H1 (cell line): Measurements from ENCODE around the gene MYBPC1. TPM values are rescaled to one million over a fixed set of nuclear protein-coding genes. Genes with fewer than 3 reads are reported as not detected.

Experiments
- CTCF ChIA-PET: fragments of 300-600 bp; sonication (Branson Sonifier 250); formaldehyde crosslinking; loops from one replicate; lab custom pipeline; 2021; ENCODE audit not compliant: partially characterized antibody; lab: Charles Lee
- POLR2A ChIA-PET: fragments of 300-600 bp; sonication (Branson Sonifier 250); formaldehyde crosslinking; loops from one replicate; lab custom pipeline; 2021; ENCODE audit warnings: inconsistent platforms; ENCODE audit not compliant: partially characterized antibody; lab: Charles Lee
- DNase-seq, 2 experiments: peaks; one replicate each; pipeline versions ENCODE4 v3.0.0 to v3.0.0-alpha.2; 2010 to 2022; ENCODE audit warnings: low spot score in 2 of 2, low read depth in 1 of 2, mixed read lengths in 1 of 2
- FAIRE-seq: peaks from 2 replicates; lab custom pipeline; 2011; peaks lifted over from hg19 to GRCh38; lab: Jason Lieb, UNC
- H2AFZ ChIP-seq: 2 replicates; pipeline ENCODE4 v1.8.1; 2012; ENCODE audit warnings: low read length, inconsistent platforms
- H2AK5ac ChIP-seq: 2 replicates; pipeline ENCODE4 v1.6.1; 2013; ENCODE audit warnings: low read depth, low read length
- H2BK120ac ChIP-seq: replicated peaks from 2 replicates; pipeline ENCODE3; 2013; ENCODE audit warnings: low read depth, low read length, inconsistent platforms
- H2BK12ac ChIP-seq: 2 replicates; pipeline ENCODE4 v1.6.1; 2013; ENCODE audit warnings: low read depth, low read length
- H2BK15ac ChIP-seq: 2 replicates; pipeline ENCODE4 v1.6.1; 2013; ENCODE audit warnings: low read length
- H2BK20ac ChIP-seq: 2 replicates; pipeline ENCODE4 v1.6.1; 2013; ENCODE audit warnings: low read length
- H2BK5ac ChIP-seq: 2 replicates; pipeline ENCODE4 v1.6.1; 2013; ENCODE audit warnings: low read depth, low read length
- H3K14ac ChIP-seq: 2 replicates; pipeline ENCODE4 v1.6.1; 2013; ENCODE audit warnings: inconsistent platforms; ENCODE audit not compliant: insufficient read length
- H3K18ac ChIP-seq: 2 replicates; pipeline ENCODE4 v1.6.1; 2013; ENCODE audit warnings: low read length; ENCODE audit errors: extremely low read depth
- H3K23ac ChIP-seq: 2 replicates; pipeline ENCODE4 v1.6.1; 2013; ENCODE audit warnings: inconsistent platforms; ENCODE audit not compliant: insufficient read length
- H3K23me2 ChIP-seq: 2 replicates; pipeline ENCODE4 v1.6.1; 2013; ENCODE audit warnings: low read depth, low read length
- H3K27ac ChIP-seq: 2 replicates; pipeline ENCODE4 v1.6.1; 2011; ENCODE audit warnings: low read depth, low read length, inconsistent platforms
- H3K27me3 ChIP-seq, 4 experiments: replicated peaks in 1 of 4; 1 replicate in 1 of 4; 2 replicates in 3 of 4; pipeline versions ENCODE4 v1.6.1 to v1.8.1; 2011 to 2013; ENCODE audit warnings: low read length in 3 of 4, mild to moderate bottlenecking in 3 of 4, inconsistent platforms in 2 of 4, mixed read lengths in 2 of 4, moderate library complexity in 1 of 4; ENCODE audit not compliant: control insufficient read depth in 3 of 4, insufficient read depth in 3 of 4; ENCODE audit errors: extremely low read depth in 1 of 4
- H3K36me3 ChIP-seq, 4 experiments: 2 replicates each; pipeline versions ENCODE4 v1.6.1 to v1.8.1; 2011 to 2013; ENCODE audit warnings: mild to moderate bottlenecking in 4 of 4, low read length in 3 of 4, moderate library complexity in 2 of 4, control low read depth in 1 of 4, inconsistent platforms in 1 of 4; ENCODE audit not compliant: insufficient read depth in 4 of 4, control insufficient read depth in 2 of 4
- H3K4ac ChIP-seq: replicated peaks from 2 replicates; pipeline ENCODE3; 2013; ENCODE audit warnings: low read length, low read depth, mixed read lengths, inconsistent platforms; ENCODE audit not compliant: insufficient read length
- H3K4me1 ChIP-seq, 4 experiments: replicated peaks in 1 of 4; 1 replicate in 1 of 4; 2 replicates in 3 of 4; pipeline versions ENCODE4 v1.6.1 to v1.8.1; 2011 to 2013; ENCODE audit warnings: low read length in 3 of 4, inconsistent platforms in 2 of 4, mixed read lengths in 1 of 4; ENCODE audit not compliant: insufficient read depth in 4 of 4, control insufficient read depth in 3 of 4
- H3K4me2 ChIP-seq, 2 experiments: 2 replicates each; pipeline versions ENCODE4 v1.6.1 to v1.8.1; 2011 to 2013; ENCODE audit warnings: low read depth in 2 of 2, low read length in 2 of 2, control low read depth in 1 of 2, inconsistent platforms in 1 of 2, mild to moderate bottlenecking in 1 of 2; ENCODE audit not compliant: insufficient read depth in 1 of 2
- H3K4me3 ChIP-seq, 4 experiments: fragments of 200-600, 300-600 bp in 1 of 4; sonication (generic), shearing (Covaris generic), sonication (Bioruptor Twin) in 1 of 4; 2 replicates each; pipeline versions ENCODE4 v1.5.1 to v1.8.1; 2011 to 2016; ENCODE audit warnings: low read length in 4 of 4, low read depth in 3 of 4, control low read depth in 2 of 4, inconsistent platforms in 2 of 4, mild to moderate bottlenecking in 2 of 4, mixed read lengths in 1 of 4, moderate library complexity in 1 of 4; ENCODE audit not compliant: insufficient read depth in 2 of 4; ENCODE audit errors: extremely low read depth in 1 of 4
- H3K56ac ChIP-seq: replicated peaks from 2 replicates; pipeline ENCODE3; 2013; ENCODE audit warnings: low read depth, mild to moderate bottlenecking, mixed read lengths, low read length, inconsistent platforms; ENCODE audit not compliant: insufficient read length
- H3K79me1 ChIP-seq: 2 replicates; pipeline ENCODE4 v1.6.1; 2013; ENCODE audit warnings: low read depth, low read length, control low read depth
- H3K79me2 ChIP-seq, 2 experiments: 2 replicates each; pipeline versions ENCODE4 v1.6.1 to v1.8.1; 2012 to 2013; ENCODE audit warnings: low read length in 2 of 2, mild to moderate bottlenecking in 2 of 2, inconsistent platforms in 1 of 2; ENCODE audit not compliant: insufficient read depth in 2 of 2, control insufficient read depth in 1 of 2
- H3K9ac ChIP-seq, 4 experiments: replicated peaks in 1 of 4; 1 replicate in 1 of 4; 2 replicates in 3 of 4; pipeline versions ENCODE4 v1.6.1 to v1.8.1; 2011 to 2013; ENCODE audit warnings: low read depth in 3 of 4, low read length in 3 of 4, control low read depth in 2 of 4, mild to moderate bottlenecking in 2 of 4, moderate library complexity in 2 of 4, inconsistent platforms in 1 of 4; ENCODE audit errors: extremely low read depth in 1 of 4
- H3K9me3 ChIP-seq, 2 experiments: 2 replicates each; pipeline versions ENCODE4 v1.6.1 to v1.8.1; 2012 to 2013; ENCODE audit warnings: mild to moderate bottlenecking in 2 of 2, moderate library complexity in 2 of 2, control low read depth in 1 of 2, inconsistent platforms in 1 of 2, low read depth in 1 of 2, low read length in 1 of 2, mixed read lengths in 1 of 2; ENCODE audit not compliant: insufficient read depth in 2 of 2
- H4K20me1 ChIP-seq, 2 experiments: replicated peaks in 1 of 2; 2 replicates each; pipeline versions ENCODE3 to v1.8.1; 2011 to 2013; ENCODE audit warnings: inconsistent platforms in 2 of 2, low read length in 2 of 2, mild to moderate bottlenecking in 1 of 2; ENCODE audit not compliant: insufficient read depth in 2 of 2, control insufficient read depth in 1 of 2
- H4K5ac ChIP-seq: 2 replicates; pipeline ENCODE4 v1.6.1; 2013; ENCODE audit warnings: low read length, low read depth, mixed read lengths, inconsistent platforms; ENCODE audit not compliant: insufficient read length
- H4K8ac ChIP-seq: 2 replicates; pipeline ENCODE4 v1.8.0; 2013; ENCODE audit warnings: mild to moderate bottlenecking, moderate library complexity, low read length, inconsistent platforms; ENCODE audit not compliant: insufficient read depth; ENCODE audit errors: extremely low read depth
- H4K91ac ChIP-seq: replicated peaks from 2 replicates; pipeline ENCODE3; 2013; ENCODE audit warnings: low read length, mixed read lengths, inconsistent platforms; ENCODE audit not compliant: insufficient read length
- SIN3A ChIP-seq, 2 experiments: IDR thresholded peaks in 1 of 2; conservative IDR thresholded peaks in 1 of 2; 2 replicates each; pipeline ENCODE4 v1.6.1; 2011 to 2012; ENCODE audit warnings: low read length in 2 of 2, improper control_type of control experiment in 1 of 2, low read depth in 1 of 2, mild to moderate bottlenecking in 1 of 2
- YY1 ChIP-seq: IDR thresholded peaks from 2 replicates; pipeline ENCODE4 v1.6.1; 2011; ENCODE audit warnings: low read depth, mild to moderate bottlenecking, low read length
- WGBS, 2 experiments: shearing (Covaris generic) in 1 of 2; methylation state at CpG; one replicate each; pipeline versions ENCODE4 v1.1.6 to v1.1.7; 2013 to 2015; ENCODE audit warnings: low lambda C conversion rate in 2 of 2, mixed read lengths in 2 of 2, inconsistent platforms in 1 of 2, low coverage in 1 of 2, missing lambda C conversion rate in 1 of 2; ENCODE audit not compliant: insufficient replicate concordance in 2 of 2, insufficient coverage in 1 of 2, insufficient read length in 1 of 2; ENCODE audit errors: extremely low coverage in 1 of 2, missing lambda C conversion rate in 1 of 2; 5-methylcytosine and 5-hydroxymethylcytosine counted together
- polyA plus RNA-seq, 7 experiments: library from polyadenylated mRNA; depleted of rRNA in 3 of 7; stranded (reverse) in 5 of 7; unstranded in 2 of 7; fragments of >200 nt in 5 of 7; fragments of 200-250 nt in 2 of 7; gene quantifications; 1 replicate in 5 of 7; 2 replicates in 1 of 7; 4 replicates in 1 of 7; pipeline versions ENCODE4 v1.2.1 to v1.2.3, GENCODE V29; 2011 to 2013; ENCODE audit warnings: missing spikeins in 2 of 7, mixed read lengths in 2 of 7
- total RNA-seq: library from RNA; stranded (reverse); fragmentation: NEBNext Ultra II Directional; extraction: Animal tissue kit (Norgen Biotek cat#: 25700); gene quantifications from 2 replicates; pipeline ENCODE4 v1.2.1, GENCODE V29; 2021
- TF ChIP-seq, protein P1 (sequence below): IDR thresholded peaks from 2 replicates; pipeline ENCODE4 v1.6.1; 2012; ENCODE audit warnings: low read length, inconsistent platforms

Gene MYBPC1
- total and polyA plus RNA-seq, 2 of the 8 experiments (the other 6 are each of a cell fraction or from before 2014, with no cell fraction given) = not detected

DNA sequence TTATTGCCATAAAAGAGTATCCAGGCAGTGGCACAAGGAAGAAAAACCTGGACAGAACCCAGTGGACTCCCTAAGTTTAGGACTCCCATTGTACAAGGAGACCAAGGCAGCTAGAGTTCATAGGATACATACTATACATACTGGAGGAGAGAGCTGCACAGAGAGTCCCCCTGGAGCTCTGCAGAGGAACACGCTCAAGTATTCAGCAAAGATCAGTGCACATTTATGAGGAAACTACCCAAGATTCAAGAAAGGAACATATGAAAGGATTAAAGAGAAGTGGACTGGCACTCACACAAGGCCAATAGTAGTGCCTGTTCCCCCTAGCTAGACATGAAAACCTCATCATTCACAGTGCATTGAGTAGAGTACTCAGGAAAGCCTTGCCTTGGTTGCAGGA, 59.7 kb downstream of the MYBPC1 start:
- ChIA-PET POLR2A (no interaction called here), CTCF (interaction anchor here (0.6 to 1.4 kb wide), 3 partner anchors 105 to 218 kb away, joined by 4 to 5 read pairs (median 4); no protein-coding TSS in a partner anchor)
- Histone ChIP-seq H2BK15ac (no peak overlapping the region), H3K4ac (no peak overlapping the region), H4K5ac (no peak overlapping the region), H2BK5ac (no peak overlapping the region), H3K4me3 (no peak overlapping the region), H2AFZ (no peak overlapping the region), H2BK20ac (no peak overlapping the region), H3K23ac (no peak overlapping the region), H3K23me2 (no peaks in the 10 kb centered on the region), H3K56ac (no peak overlapping the region), H3K27ac (no peak overlapping the region), H3K9ac (no peak overlapping the region), H3K18ac (no peak overlapping the region), H2AK5ac (no peak overlapping the region), H3K27me3 (no peaks in the 10 kb centered on the region), H4K8ac (no peak overlapping the region), H4K91ac (no peak overlapping the region), H3K79me1 (no peaks in the 10 kb centered on the region), H2BK120ac (no peak overlapping the region), H2BK12ac (no peak overlapping the region), H3K4me2 (no peak overlapping the region), H4K20me1 (no peaks in the 10 kb centered on the region), H3K9me3 (no peaks in the 10 kb centered on the region), H3K79me2 (no peaks in the 10 kb centered on the region), H3K14ac (no peak overlapping the region), H3K4me1 (no peaks in the 10 kb centered on the region), H3K36me3 (no peaks in the 10 kb centered on the region; a peak in 1 of 8 replicates)
- TF ChIP-seq YY1 (no peak), SIN3A (conservative IDR thresholded peaks at IDR 0.05 in 1 of 2, IDR thresholded peaks at IDR 0.05 in 1 of 2; ENCODE audit: low read depth in 1 of 2, low read length in 2 of 2) (no peak)
- TF ChIP-seq, protein P1, sequence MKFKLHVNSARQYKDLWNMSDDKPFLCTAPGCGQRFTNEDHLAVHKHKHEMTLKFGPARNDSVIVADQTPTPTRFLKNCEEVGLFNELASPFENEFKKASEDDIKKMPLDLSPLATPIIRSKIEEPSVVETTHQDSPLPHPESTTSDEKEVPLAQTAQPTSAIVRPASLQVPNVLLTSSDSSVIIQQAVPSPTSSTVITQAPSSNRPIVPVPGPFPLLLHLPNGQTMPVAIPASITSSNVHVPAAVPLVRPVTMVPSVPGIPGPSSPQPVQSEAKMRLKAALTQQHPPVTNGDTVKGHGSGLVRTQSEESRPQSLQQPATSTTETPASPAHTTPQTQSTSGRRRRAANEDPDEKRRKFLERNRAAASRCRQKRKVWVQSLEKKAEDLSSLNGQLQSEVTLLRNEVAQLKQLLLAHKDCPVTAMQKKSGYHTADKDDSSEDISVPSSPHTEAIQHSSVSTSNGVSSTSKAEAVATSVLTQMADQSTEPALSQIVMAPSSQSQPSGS = no peak
- DNase-seq (no peak), FAIRE-seq (no peak)
- 86% methylated on average over 1 of the region's 1 CpG; no CpG with 5 or more reads in 1 of the 2 experiments for WGBS, 2 experiments
